Mesendoderm (in vitro differentiated cells): ENCODE measurements around the gene SOHLH1.

ENCODE experiments used
- DNase-seq: peaks from one replicate; pipeline ENCODE4 v3.0.0; 2013
- H2AK5ac ChIP-seq: 2 replicates; pipeline ENCODE4 v1.6.1; 2013; ENCODE audit warnings: low read length, inconsistent platforms
- H2BK120ac ChIP-seq: 2 replicates; pipeline ENCODE4 v1.6.1; 2013; ENCODE audit warnings: low read depth, mild to moderate bottlenecking, low read length, moderate library complexity, mixed read lengths
- H2BK15ac ChIP-seq: replicated peaks from 2 replicates; pipeline ENCODE4 v1.6.1; 2013; ENCODE audit warnings: low read depth, mild to moderate bottlenecking, moderate library complexity
- H2BK5ac ChIP-seq: 2 replicates; pipeline ENCODE4 v1.6.1; 2013; ENCODE audit warnings: low read length, inconsistent platforms
- H3K18ac ChIP-seq: 2 replicates; pipeline ENCODE4 v1.6.1; 2013; ENCODE audit warnings: mild to moderate bottlenecking, low read length, mixed read lengths
- H3K23ac ChIP-seq: one replicate; pipeline ENCODE4 v1.6.1; 2013; ENCODE audit warnings: low read length
- H3K27ac ChIP-seq: 2 replicates; pipeline ENCODE4 v1.5.1; 2013; ENCODE audit warnings: low read depth, mild to moderate bottlenecking, inconsistent platforms, low read length, moderate library complexity
- H3K27me3 ChIP-seq: 2 replicates; pipeline ENCODE4 v1.6.1; 2013; ENCODE audit warnings: low read length, control low read depth, mild to moderate bottlenecking, inconsistent platforms; ENCODE audit not compliant: insufficient read depth, poor library complexity
- H3K36me3 ChIP-seq: 2 replicates; pipeline ENCODE4 v1.6.1; 2013; ENCODE audit warnings: low read length, inconsistent platforms; ENCODE audit not compliant: control insufficient read depth, insufficient read depth
- H3K4ac ChIP-seq: one replicate; pipeline ENCODE4 v1.6.1; 2013; ENCODE audit warnings: low read depth, mild to moderate bottlenecking, low read length, moderate library complexity
- H3K4me1 ChIP-seq: 2 replicates; pipeline ENCODE4 v1.6.1; 2013; ENCODE audit warnings: low read depth, low read length, inconsistent platforms; ENCODE audit not compliant: control insufficient read depth
- H3K4me2 ChIP-seq: 2 replicates; pipeline ENCODE4 v1.6.1; 2013; ENCODE audit warnings: low read length
- H3K4me3 ChIP-seq: 2 replicates; pipeline ENCODE4 v1.5.1; 2013; ENCODE audit warnings: mild to moderate bottlenecking, low read length
- H3K56ac ChIP-seq: one replicate; pipeline ENCODE4 v1.6.1; 2013; ENCODE audit warnings: low read length
- H3K79me1 ChIP-seq: 2 replicates; pipeline ENCODE4 v1.6.1; 2013; ENCODE audit warnings: low read length, inconsistent platforms
- H3K79me2 ChIP-seq: 2 replicates; pipeline ENCODE4 v1.6.1; 2013; ENCODE audit warnings: mild to moderate bottlenecking, low read length; ENCODE audit not compliant: control insufficient read depth, insufficient read depth
- H3K9ac ChIP-seq: 2 replicates; pipeline ENCODE4 v1.6.1; 2013; ENCODE audit warnings: low read length, inconsistent platforms
- H4K5ac ChIP-seq: one replicate; pipeline ENCODE4 v1.6.1; 2013; ENCODE audit warnings: low read length
- H4K8ac ChIP-seq: one replicate; pipeline ENCODE4 v1.6.1; 2013; ENCODE audit warnings: low read depth, mild to moderate bottlenecking, control low read depth, low read length, moderate library complexity
- WGBS: extraction: QIAGEN DNeasy Blood & Tissue Kit; methylation state at CpG from one replicate; pipeline ENCODE4 v1.1.7; 2013; ENCODE audit warnings: low lambda C conversion rate, missing lambda C conversion rate; ENCODE audit not compliant: insufficient coverage; ENCODE audit errors: extremely low coverage; 5-methylcytosine and 5-hydroxymethylcytosine counted together

Gene SOHLH1

DNA sequence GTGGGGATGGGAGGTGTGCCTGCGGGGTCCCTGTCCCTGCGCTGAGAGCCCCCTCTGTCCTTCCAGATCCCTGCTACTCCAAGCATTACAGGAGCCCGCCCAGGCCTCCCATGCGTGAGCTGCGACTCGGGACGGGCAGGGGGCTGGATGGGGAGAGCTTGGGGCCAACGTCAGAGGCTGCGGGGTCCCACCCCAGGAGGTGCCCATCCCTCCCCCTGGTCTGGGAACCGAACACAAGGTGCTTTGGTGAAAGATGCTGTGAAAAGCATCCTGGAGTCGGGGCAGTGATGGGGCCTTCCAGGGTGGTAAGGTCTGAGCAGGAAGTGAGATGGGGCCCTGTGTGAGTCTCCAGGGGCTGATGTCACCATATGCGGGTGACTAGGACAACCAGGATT lies 33.5 kb downstream of the SOHLH1 start:
- no peak overlapping the region for H2BK5ac ChIP-seq
- H4K5ac ChIP-seq: no peak overlapping the region
- DNase-seq: peak; percentile 23
- no peak overlapping the region for H3K4ac ChIP-seq
- H3K27ac ChIP-seq: no peak overlapping the region
- no peak overlapping the region for H3K4me2 ChIP-seq
- no peak overlapping the region for H3K4me3 ChIP-seq
- H3K9ac ChIP-seq: no peak overlapping the region
- no peaks in the 10 kb centered on the region for H3K79me1 ChIP-seq
- no peaks in the 10 kb centered on the region for H3K79me2 ChIP-seq
- H2BK120ac ChIP-seq: no peak overlapping the region
- H3K27me3 ChIP-seq: no peaks in the 10 kb centered on the region
- no peak overlapping the region for H2AK5ac ChIP-seq
- H3K36me3 ChIP-seq: no peaks in the 10 kb centered on the region
- H3K18ac ChIP-seq: no peak overlapping the region
- H3K56ac ChIP-seq: no peak overlapping the region
- H4K8ac ChIP-seq: no peak overlapping the region
- no peak overlapping the region for H2BK15ac ChIP-seq
- peaks cover 2% of the 10 kb centered on the region for H3K4me1 ChIP-seq
- no peak overlapping the region for H3K23ac ChIP-seq
- WGBS: no CpG with 5 or more reads among the region's 12 CpGs

DNA sequence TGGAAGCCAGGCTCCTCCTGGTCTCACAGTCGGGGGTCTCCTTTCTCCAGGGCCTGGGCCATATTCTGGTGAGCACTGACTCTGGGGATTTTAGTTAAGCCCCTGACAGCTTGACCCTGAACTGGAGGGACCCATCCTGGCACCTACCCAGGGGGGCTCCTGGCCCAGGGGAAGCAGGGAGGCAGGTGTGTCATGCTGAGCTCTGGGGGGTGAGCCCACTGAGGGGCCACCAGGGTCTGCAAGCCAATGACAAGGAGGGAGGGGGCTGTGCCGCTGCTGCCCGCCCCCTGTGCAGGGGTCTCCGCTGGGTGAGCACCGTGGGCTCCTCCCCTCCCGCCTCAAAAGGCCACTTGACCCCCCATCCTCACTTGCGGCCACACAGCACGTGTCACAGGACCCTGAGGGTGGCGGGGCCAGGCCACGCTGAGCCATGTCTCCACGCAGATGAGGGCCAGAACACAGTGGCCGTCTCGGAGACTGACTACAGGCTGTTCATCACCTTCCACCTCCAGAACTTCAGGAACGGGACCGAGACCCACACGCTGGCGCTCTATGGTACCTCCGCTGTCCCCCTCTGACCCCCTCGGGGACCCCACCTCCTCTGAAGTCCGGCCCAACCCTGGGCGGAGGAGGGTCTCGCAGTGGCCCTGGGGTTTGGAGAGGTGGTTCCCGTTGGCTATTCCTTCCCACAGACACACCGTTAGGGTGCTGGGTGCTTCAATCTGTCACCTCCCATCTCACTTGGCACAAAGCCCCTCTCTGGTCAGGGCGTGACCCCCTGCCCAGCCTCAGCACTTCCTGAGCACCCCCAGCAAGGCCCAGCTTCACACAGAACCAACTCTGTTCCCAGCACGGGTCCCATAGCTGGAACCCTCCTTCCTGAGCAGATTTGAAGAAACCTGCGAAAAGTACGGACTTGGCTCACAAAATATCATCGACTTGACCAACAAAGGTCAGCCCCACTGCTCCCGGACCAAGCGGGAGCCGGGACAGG lies 34.2 kb downstream of the SOHLH1 start:
- no peak overlapping the region for H3K27ac ChIP-seq
- DNase-seq: no peak
- H2BK120ac ChIP-seq: no peak overlapping the region
- H4K8ac ChIP-seq: no peak overlapping the region
- no peaks in the 10 kb centered on the region for H3K36me3 ChIP-seq
- no peak overlapping the region for H3K4me3 ChIP-seq
- H3K56ac ChIP-seq: no peak overlapping the region
- H3K79me1 ChIP-seq: no peaks in the 10 kb centered on the region
- peaks cover 2% of the 10 kb centered on the region for H3K4me1 ChIP-seq
- H3K79me2 ChIP-seq: no peaks in the 10 kb centered on the region
- H3K27me3 ChIP-seq: no peaks in the 10 kb centered on the region
- WGBS: no CpG with 5 or more reads among the region's 32 CpGs
- H3K4ac ChIP-seq: no peak overlapping the region
- no peak overlapping the region for H2BK15ac ChIP-seq
- no peak overlapping the region for H2BK5ac ChIP-seq
- H4K5ac ChIP-seq: no peak overlapping the region
- H3K9ac ChIP-seq: no peak overlapping the region
- no peak overlapping the region for H3K23ac ChIP-seq
- no peak overlapping the region for H2AK5ac ChIP-seq
- H3K4me2 ChIP-seq: no peak overlapping the region
- no peak overlapping the region for H3K18ac ChIP-seq

- H3K79me2 ChIP-seq: no peaks in the 10 kb centered on the region
- H3K4me1 ChIP-seq: peaks cover 2% of the 10 kb centered on the region
- H3K4me3 ChIP-seq: no peak overlapping the region
- no peak overlapping the region for H4K5ac ChIP-seq
- no peaks in the 10 kb centered on the region for H3K27me3 ChIP-seq
- H3K56ac ChIP-seq: no peak overlapping the region
- no peak overlapping the region for H3K23ac ChIP-seq
- H2BK15ac ChIP-seq: no peak overlapping the region
- H4K8ac ChIP-seq: no peak overlapping the region
- H2BK120ac ChIP-seq: no peak overlapping the region
- no peak overlapping the region for H2BK5ac ChIP-seq
- no peak overlapping the region for H2AK5ac ChIP-seq
- H3K4ac ChIP-seq: no peak overlapping the region
- no peak overlapping the region for H3K9ac ChIP-seq
- DNase-seq: no peak
- H3K79me1 ChIP-seq: no peaks in the 10 kb centered on the region
- H3K27ac ChIP-seq: no peak overlapping the region
- H3K18ac ChIP-seq: no peak overlapping the region
- H3K4me2 ChIP-seq: no peak overlapping the region
- no CpG with 5 or more reads among the region's 10 CpGs for WGBS
- H3K36me3 ChIP-seq: no peaks in the 10 kb centered on the region
These were observed 35.0 kb downstream of the SOHLH1 start for GRCh38 chr9:135664266-135664665.

- no peak overlapping the region for H3K23ac ChIP-seq
- no peak overlapping the region for H3K56ac ChIP-seq
- no peak overlapping the region for H3K4ac ChIP-seq
- H3K27me3 ChIP-seq: no peaks in the 10 kb centered on the region
- H3K9ac ChIP-seq: no peak overlapping the region
- no peak overlapping the region for H3K4me3 ChIP-seq
- H2BK120ac ChIP-seq: no peak overlapping the region
- H3K4me1 ChIP-seq: peaks cover 2% of the 10 kb centered on the region
- H3K36me3 ChIP-seq: no peaks in the 10 kb centered on the region
- no peaks in the 10 kb centered on the region for H3K79me1 ChIP-seq
- H3K4me2 ChIP-seq: no peak overlapping the region
- no peak overlapping the region for H2AK5ac ChIP-seq
- no CpG with 5 or more reads among the region's 12 CpGs for WGBS
- DNase-seq: no peak
- H2BK5ac ChIP-seq: no peak overlapping the region
- no peaks in the 10 kb centered on the region for H3K79me2 ChIP-seq
- no peak overlapping the region for H2BK15ac ChIP-seq
- no peak overlapping the region for H4K5ac ChIP-seq
- no peak overlapping the region for H4K8ac ChIP-seq
- H3K18ac ChIP-seq: no peak overlapping the region
- H3K27ac ChIP-seq: no peak overlapping the region
These were observed 35.4 kb downstream of the SOHLH1 start for GRCh38 chr9:135663857-135664256.

GRCh38 chr9:135663451-135663770 lies 35.9 kb downstream of the SOHLH1 start:
- Histone ChIP-seq H2BK5ac (no peak overlapping the region), H3K23ac (peak overlapping the region; percentile 45), H3K4me3 (no peak overlapping the region), H3K27ac (no peak overlapping the region), H3K4me2 (no peak overlapping the region), H4K8ac (no peak overlapping the region), H2BK15ac (no peak overlapping the region), H3K18ac (no peak overlapping the region), H3K4me1 (peaks cover 2% of the 10 kb centered on the region), H3K79me1 (no peaks in the 10 kb centered on the region), H3K4ac (no peak overlapping the region), H3K9ac (no peak overlapping the region), H2AK5ac (no peak overlapping the region), H3K56ac (no peak overlapping the region), H3K79me2 (no peaks in the 10 kb centered on the region), H4K5ac (no peak overlapping the region), H2BK120ac (no peak overlapping the region), H3K27me3 (no peaks in the 10 kb centered on the region), H3K36me3 (no peaks in the 10 kb centered on the region)
- DNase-seq: no peak
- no CpG with 5 or more reads among the region's 3 CpGs for WGBS
